IMR-90 (cell line): ENCODE data around the gene YIPF3. TPM values are rescaled to one million over a fixed set of nuclear protein-coding genes. Genes with fewer than 3 reads are reported as not detected.
A peak's percentile ranks its signal among the peaks of the same experiment; 100 is the strongest.

Source experiments
- ATAC-seq: fragments of 200-7000 bp; cut with Tn5 transposase; 2 replicates; pipeline ENCODE4 v1.9.1; 2020; ENCODE audit warnings: low read depth, mild to moderate bottlenecking, moderate library complexity
- BruUV-seq: library from RNA; stranded (reverse); fragments of 400-500 nt; replicated peaks from 2 replicates; lab custom pipeline; 2021; lab: Mats Ljungman, UMichigan
- CTCF ChIA-PET: fragments of 300-600 bp; formaldehyde crosslinking; extraction: SDS; loops from one replicate; lab custom pipeline; 2021; ENCODE audit warnings: antibody characterized with exemption; lab: Yijun Ruan, JAX
- POLR2A ChIA-PET: fragments of 300-600 bp; sonication (Branson Sonifier 250); formaldehyde crosslinking; loops from one replicate; lab custom pipeline; 2022; ENCODE audit warnings: antibody characterized with exemption; ENCODE audit not compliant: unreplicated experiment; lab: Charles Lee
- DNase-seq: peaks from one replicate; pipeline ENCODE4 v3.0.0; 2013
- H2AFZ ChIP-seq: replicated peaks from 2 replicates; pipeline ENCODE3; 2013; ENCODE audit warnings: low read length, mild to moderate bottlenecking; ENCODE audit not compliant: poor library complexity
- H2AK5ac ChIP-seq: 2 replicates; pipeline ENCODE4 v1.6.1; 2013; ENCODE audit warnings: low read depth, low read length, inconsistent platforms
- H2AK9ac ChIP-seq: replicated peaks from 2 replicates; pipeline ENCODE3; 2013; ENCODE audit warnings: mild to moderate bottlenecking, low read depth, low read length, moderate library complexity; ENCODE audit not compliant: poor library complexity
- H2BK120ac ChIP-seq: 2 replicates; pipeline ENCODE4 v1.6.1; 2013; ENCODE audit warnings: low read depth, low read length, inconsistent platforms
- H2BK15ac ChIP-seq: 3 replicates; pipeline ENCODE4 v1.6.1; 2013; ENCODE audit warnings: low read depth, low read length, inconsistent platforms
- H2BK20ac ChIP-seq: 2 replicates; pipeline ENCODE4 v1.6.1; 2013; ENCODE audit warnings: low read depth, mild to moderate bottlenecking, inconsistent platforms, low read length, moderate library complexity
- H2BK5ac ChIP-seq: 2 replicates; pipeline ENCODE4 v1.6.1; 2013; ENCODE audit warnings: mild to moderate bottlenecking, low read depth, low read length, inconsistent platforms; ENCODE audit not compliant: poor library complexity, severe bottlenecking
- H3K14ac ChIP-seq: replicated peaks from 2 replicates; pipeline ENCODE4 v1.6.1; 2013; ENCODE audit warnings: low read depth, low read length, inconsistent platforms
- H3K18ac ChIP-seq: 2 replicates; pipeline ENCODE4 v1.6.1; 2013; ENCODE audit warnings: low read depth, low read length, control low read depth
- H3K23ac ChIP-seq: 2 replicates; pipeline ENCODE4 v1.6.1; 2013; ENCODE audit warnings: low read depth, low read length, inconsistent platforms
- H3K27ac ChIP-seq: 2 replicates; pipeline ENCODE4 v1.5.1; 2013; ENCODE audit warnings: mild to moderate bottlenecking, control low read depth, low read length; ENCODE audit not compliant: insufficient read depth
- H3K27me3 ChIP-seq: 2 replicates; pipeline ENCODE4 v1.6.1; 2013; ENCODE audit warnings: low read length; ENCODE audit not compliant: control insufficient read depth, insufficient read depth
- H3K36me3 ChIP-seq: 2 replicates; pipeline ENCODE4 v1.6.1; 2013; ENCODE audit warnings: low read length, mixed read lengths; ENCODE audit not compliant: control insufficient read depth, insufficient read depth
- H3K4ac ChIP-seq: 2 replicates; pipeline ENCODE4 v1.6.1; 2013; ENCODE audit warnings: low read depth, low read length, inconsistent platforms
- H3K4me1 ChIP-seq: 2 replicates; pipeline ENCODE4 v1.6.1; 2013; ENCODE audit warnings: low read length, mixed read lengths; ENCODE audit not compliant: control insufficient read depth, insufficient read depth
- H3K4me2 ChIP-seq: 2 replicates; pipeline ENCODE4 v1.6.1; 2013; ENCODE audit warnings: low read depth, mild to moderate bottlenecking, control low read depth, low read length, moderate library complexity
- H3K4me3 ChIP-seq: 2 replicates; pipeline ENCODE4 v1.5.1; 2013; ENCODE audit warnings: low read depth, mild to moderate bottlenecking, control low read depth, low read length, moderate library complexity; ENCODE audit not compliant: insufficient read depth
- H3K56ac ChIP-seq: 2 replicates; pipeline ENCODE4 v1.6.1; 2013; ENCODE audit warnings: low read length, inconsistent platforms; ENCODE audit not compliant: insufficient read depth; ENCODE audit errors: extremely low read depth
- H3K79me1 ChIP-seq, 2 experiments: 2 replicates each; pipeline ENCODE4 v1.6.1; 2013; ENCODE audit warnings: low read length in 2 of 2, inconsistent platforms in 1 of 2, low read depth in 1 of 2
- H3K9ac ChIP-seq: 2 replicates; pipeline ENCODE4 v1.6.1; 2013; ENCODE audit warnings: low read depth, low read length, control low read depth
- H3K9me1 ChIP-seq: 2 replicates; pipeline ENCODE4 v1.6.1; 2013; ENCODE audit warnings: low read length, inconsistent platforms; ENCODE audit not compliant: insufficient read depth
- H3K9me3 ChIP-seq: 2 replicates; pipeline ENCODE4 v1.6.1; 2013; ENCODE audit warnings: low read length; ENCODE audit not compliant: control insufficient read depth, insufficient read depth
- H4K20me1 ChIP-seq: 2 replicates; pipeline ENCODE4 v1.6.1; 2013; ENCODE audit warnings: low read length, inconsistent platforms; ENCODE audit not compliant: insufficient read depth
- H4K5ac ChIP-seq: 2 replicates; pipeline ENCODE4 v1.6.1; 2013; ENCODE audit warnings: mild to moderate bottlenecking, low read depth, low read length, control low read depth
- H4K8ac ChIP-seq, 2 experiments: 2 replicates each; pipeline ENCODE4 v1.6.1; 2013; ENCODE audit warnings: low read depth in 2 of 2, low read length in 2 of 2, control low read depth in 1 of 2, inconsistent platforms in 1 of 2
- H4K91ac ChIP-seq: 2 replicates; pipeline ENCODE4 v1.6.1; 2013; ENCODE audit warnings: low read depth, low read length, inconsistent platforms; ENCODE audit not compliant: insufficient read depth
- MAZ ChIP-seq: IDR thresholded peaks from 2 replicates; pipeline ENCODE4 v1.6.1; 2012; ENCODE audit warnings: low read depth, mild to moderate bottlenecking, low read length, improper control_type of control experiment, moderate library complexity, borderline replicate concordance
- WGBS, 2 experiments: methylation state at CpG; one replicate each; pipeline versions ENCODE4 v1.1.5 to v1.1.7; 2013; ENCODE audit warnings: missing lambda C conversion rate in 2 of 2; ENCODE audit not compliant: insufficient read length in 1 of 2; ENCODE audit errors: extremely low coverage in 2 of 2; 5-methylcytosine and 5-hydroxymethylcytosine counted together
- dilution Hi-C: fragments of 300-500 bp; cut with HindIII; formaldehyde crosslinking; loops from one replicate; pipeline ENCODE4 v1.14.3; 2018; ENCODE audit warnings: low sequenced_read_pairs; ENCODE audit not compliant: unreplicated experiment
- in situ Hi-C: fragments of 300-500 bp; cut with MboI; formaldehyde crosslinking; loops from 3 replicates; pipeline ENCODE4 v1.14.3; 2019; ENCODE audit warnings: low sequenced_read_pairs, inconsistent platforms, mixed read lengths
- intact Hi-C: fragments of 100-400 bp; cut with micrococcal nuclease; formaldehyde crosslinking; loops from 2 replicates; pipeline ENCODE4 v1.10.0; 2022
- polyA plus RNA-seq, 3 experiments: library from polyadenylated mRNA; depleted of rRNA; stranded (reverse); fragments of >200 nt; gene quantifications; 2 replicates each; pipeline ENCODE4 v1.2.3, GENCODE V29; 2012; ENCODE audit warnings: low replicate concordance in 1 of 3
- total RNA-seq: library from RNA; depleted of rRNA; stranded (reverse); fragments of >200 nt; gene quantifications from 2 replicates; pipeline ENCODE4 v1.2.3, GENCODE V29; 2012

Gene YIPF3
- total and polyA plus RNA-seq, 2 of the 4 experiments (the other 2 are of a cell fraction), result 114 to 193 TPM

DNA sequence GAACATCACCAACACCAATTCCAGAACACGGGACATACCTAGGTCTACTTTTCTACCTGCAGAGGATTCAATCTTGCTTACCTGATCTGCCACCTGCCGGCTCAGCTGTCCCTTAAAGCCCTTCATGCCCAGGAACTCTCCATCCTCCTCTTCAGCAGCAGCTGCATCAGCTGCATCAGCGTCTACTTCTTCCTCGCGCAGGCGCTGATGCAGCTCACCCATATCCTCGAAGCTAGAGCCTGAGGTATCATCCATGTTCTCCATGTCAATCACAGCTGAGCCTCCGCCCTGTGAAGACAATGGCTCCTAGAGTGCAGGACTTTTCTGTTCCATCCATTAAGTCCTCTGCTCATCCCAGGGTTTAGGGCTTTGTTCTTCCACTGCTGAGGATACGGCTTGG, 918 bp downstream of the YIPF3 start:
- dilution Hi-C loops (no loop called here), in situ Hi-C loops (no loop called here), intact Hi-C loops (no loop called here)
- no peaks in the 10 kb centered on the region for H3K9me3 ChIP-seq
- H4K91ac ChIP-seq, result peak overlapping the region; percentile 65
- peak overlapping the region; percentile 39; the same call in 1 of the 2 replicates for H3K27ac ChIP-seq
- CTCF ChIA-PET, result no interaction called here
- no TSS peak for BruUV-seq
- H4K20me1 ChIP-seq, result peaks cover 5% of the 10 kb centered on the region; the same call in 1 of the 2 replicates
- no peak for TF ChIP-seq MAZ
- no peak overlapping the region for H2BK5ac ChIP-seq
- H3K4me1 ChIP-seq, result peaks cover 9% of the 10 kb centered on the region
- no peaks in the 10 kb centered on the region for H3K27me3 ChIP-seq
- H2AK5ac ChIP-seq, result peak overlapping the region; percentile 85
- H3K9me1 ChIP-seq, result 0 out of 2 replicates have a peak, but pooled peaks cover 9% of the 10 kb centered on the region
- H3K56ac ChIP-seq, result peak overlapping the region; percentile 81
- H3K4ac ChIP-seq, result peak overlapping the region; percentile 86
- peak overlapping the region; percentile 9; the same call in 1 of the 2 replicates for H4K5ac ChIP-seq
- ATAC-seq, result no peak
- peaks cover 29 to 56% of the 10 kb centered on the region in 2 experiments for H3K79me1 ChIP-seq
- H3K4me3 ChIP-seq, result peak overlapping the region; percentile 80
- whole genome bisulfite sequencing, 2 experiments, result 93% methylated on average over 7 of the region's 9 CpGs; no CpG with 5 or more reads in 1 of the 2 experiments
- POLR2A ChIA-PET, result no interaction called here
- H2BK120ac ChIP-seq, result no peak overlapping the region
- no peak overlapping the region for H3K18ac ChIP-seq
- DNase-seq, result no peak
- peak overlapping the region; percentile 99 for H2AK9ac ChIP-seq
- no peak overlapping the region for H2AFZ ChIP-seq
- peak overlapping the region; percentile 66 for H3K23ac ChIP-seq
- H2BK20ac ChIP-seq, result no peak overlapping the region
- peaks cover 52% of the 10 kb centered on the region for H3K36me3 ChIP-seq
- peak overlapping the region; percentile 72 for H3K4me2 ChIP-seq
- peak overlapping the region; percentile 90 for H3K9ac ChIP-seq
- peak overlapping the region; percentile 70 to 90; a peak in 3 of 4 replicates for H4K8ac ChIP-seq
- H3K14ac ChIP-seq, result peak overlapping the region; percentile 76
- no peak overlapping the region for H2BK15ac ChIP-seq
